GM18907 (cell line): ENCODE data around the gene SCFD2.

ENCODE experiments used
- ATAC-seq: cut with Tn5 transposase; IDR thresholded peaks from one replicate; pipeline ENCODE4 v1.9.1; 2021; ENCODE audit warnings: mild to moderate bottlenecking, moderate library complexity; ENCODE audit not compliant: unreplicated experiment

SCFD2 gene

GRCh38 chr4:52868133-52868532 is 497.7 kb downstream of the SCFD2 start:
- no peak for ATAC-seq

GRCh38 chr4:52867163-52867562 is 498.7 kb downstream of the SCFD2 start:
- ATAC-seq = no peak

GRCh38 chr4:52866734-52867133 is 499.1 kb downstream of the SCFD2 start:
- ATAC-seq = no peak

- ATAC-seq = no peak
These were observed 500.6 kb downstream of the SCFD2 start for GRCh38 chr4:52865300-52865699.

DNA sequence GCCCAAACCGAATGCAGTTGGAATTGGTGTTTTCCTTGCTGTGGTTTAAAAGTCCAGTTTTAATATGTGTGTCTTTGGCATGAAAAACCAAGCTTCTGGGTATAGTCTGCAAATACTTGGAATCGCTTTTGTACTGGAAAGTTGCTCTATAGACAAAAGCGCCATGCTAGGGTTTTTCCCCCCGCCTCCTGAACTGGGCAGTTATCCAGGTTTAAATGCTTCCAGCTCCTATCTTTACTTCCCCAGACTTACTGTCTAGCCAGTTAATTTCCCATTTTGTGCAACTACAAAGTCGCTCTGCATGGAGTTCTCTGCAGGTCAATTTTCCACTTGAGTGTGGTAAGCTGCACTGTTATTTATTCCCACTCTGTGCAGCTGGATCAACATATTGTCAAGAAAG is 501.1 kb downstream of the SCFD2 start:
- ATAC-seq = no peak

DNA sequence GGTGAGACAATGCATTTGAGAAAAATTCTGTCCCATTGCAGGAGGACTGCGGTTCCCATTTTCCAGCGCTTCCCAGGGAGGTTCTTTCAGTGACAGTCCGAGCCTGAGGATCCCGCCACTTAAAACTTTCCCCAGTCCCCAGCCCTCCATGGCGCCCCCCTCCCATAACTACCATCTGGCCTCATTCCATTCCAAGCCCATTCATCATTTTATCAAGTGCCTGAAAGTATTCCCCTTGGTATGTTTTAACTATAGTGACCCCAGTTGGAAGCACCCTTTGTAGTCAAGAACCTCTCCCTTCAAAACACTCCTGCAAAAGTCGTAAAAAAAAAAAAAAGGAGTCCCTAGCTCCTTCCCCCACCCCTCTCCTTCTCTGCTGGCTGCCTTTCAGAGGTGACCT is 502.5 kb downstream of the SCFD2 start:
- ATAC-seq = no peak

GRCh38 chr4:52862639-52863161 is 503.2 kb downstream of the SCFD2 start:
- ATAC-seq = no peak

- peak; percentile 99 for ATAC-seq
These were observed 503.8 kb downstream of the SCFD2 start, which contains the start of gene RASL11B for GRCh38 chr4:52861879-52862616. Gene RASL11B (plus strand): TSS chr4:52862317. CDS start chr4:52862508, 191 bp downstream.

- ATAC-seq = no peak
These were observed 504.6 kb downstream of the SCFD2 start for GRCh38 chr4:52861171-52861823.

DNA sequence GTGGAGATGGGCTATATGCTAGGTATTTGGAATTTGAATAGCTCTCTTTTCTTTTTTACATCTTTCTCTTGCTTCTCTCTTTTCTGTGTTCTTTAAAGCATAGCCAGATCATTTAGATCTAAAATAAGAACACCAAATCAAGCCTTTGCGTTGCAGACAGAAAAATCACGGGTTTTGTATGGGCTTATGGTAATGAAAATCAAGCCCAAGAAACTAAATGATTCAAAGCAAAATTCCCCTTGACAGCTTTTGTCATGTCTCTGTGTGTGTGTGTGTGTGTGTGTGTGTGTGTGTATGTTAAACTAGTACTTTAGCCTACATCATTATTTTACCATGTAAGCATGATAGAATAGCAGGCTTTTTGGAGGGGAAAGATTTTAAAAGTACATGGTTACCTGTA is 505.5 kb downstream of the SCFD2 start:
- ATAC-seq = no peak

- no peak for ATAC-seq
These were observed 509.1 kb downstream of the SCFD2 start for GRCh38 chr4:52856801-52857200.

GRCh38 chr4:52853351-52853750 is 512.5 kb downstream of the SCFD2 start:
- ATAC-seq = no peak

GRCh38 chr4:52852711-52853110 is 513.1 kb downstream of the SCFD2 start:
- ATAC-seq = no peak

- no peak for ATAC-seq
These were observed 513.8 kb downstream of the SCFD2 start for GRCh38 chr4:52852041-52852440.

- ATAC-seq = no peak
These were observed 515.3 kb downstream of the SCFD2 start for GRCh38 chr4:52850406-52851124.

GRCh38 chr4:52848254-52848653 is 517.6 kb downstream of the SCFD2 start:
- ATAC-seq = no peak

GRCh38 chr4:52846502-52846901 is 519.4 kb downstream of the SCFD2 start:
- no peak for ATAC-seq

GRCh38 chr4:52844596-52844995 is 521.3 kb downstream of the SCFD2 start:
- no peak for ATAC-seq

- peak; percentile 56 for ATAC-seq
These were observed 521.9 kb downstream of the SCFD2 start for GRCh38 chr4:52843958-52844357.

- no peak for ATAC-seq
These were observed 522.5 kb downstream of the SCFD2 start for GRCh38 chr4:52843351-52843750.

DNA sequence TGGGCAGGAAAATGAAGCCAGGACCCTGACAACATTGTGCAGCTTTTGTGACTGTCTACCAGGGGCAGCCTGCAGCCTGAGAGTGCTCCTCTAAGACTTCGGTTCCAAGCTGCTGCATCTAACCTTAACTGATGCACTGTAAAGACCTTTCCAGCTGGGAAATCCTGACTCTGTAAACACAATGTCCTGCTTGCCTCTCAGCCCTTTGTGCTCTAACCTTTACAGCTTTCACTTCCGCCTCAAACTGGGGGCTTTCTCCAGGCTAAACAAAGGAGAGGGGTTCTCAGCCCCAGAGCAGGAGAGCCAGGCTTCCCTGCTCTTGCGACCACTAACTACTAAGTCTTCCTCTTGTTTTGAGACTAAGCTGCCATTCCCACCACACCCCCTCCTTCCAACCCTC is 523.1 kb downstream of the SCFD2 start:
- no peak for ATAC-seq
